ENCODE data around the gene PLGRKT. TPM values are rescaled to one million over a fixed set of nuclear protein-coding genes. Genes with fewer than 3 reads are reported as not detected.
"Not testable (repeated sequence)": the region's sequence is repeated elsewhere in the genome, so short reads cannot be mapped to it uniquely, and the experiment has no call there.

PLGRKT gene
- total and polyA plus RNA-seq, 4 donors: 4.1 to 11.3 (median 7.2) TPM

DNA sequence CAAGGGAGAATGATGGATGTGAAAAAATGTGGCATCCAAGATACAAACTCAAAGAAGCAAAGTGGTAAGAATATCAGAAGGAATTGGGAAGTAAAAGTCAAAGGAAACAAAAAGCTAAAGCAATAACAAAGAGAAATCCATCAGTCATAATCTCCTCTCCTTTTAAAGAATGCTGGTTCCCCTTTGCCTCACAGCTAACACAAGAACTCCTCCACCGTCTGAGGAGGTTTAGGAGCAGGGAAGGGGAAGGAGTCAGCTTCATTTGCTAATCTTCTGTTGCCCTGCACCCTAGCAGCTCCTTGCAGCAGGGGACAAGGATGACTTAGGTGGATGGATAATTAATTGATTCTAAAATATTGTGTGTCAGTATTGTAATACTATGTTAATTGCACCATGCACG lies 29.0 kb upstream of the PLGRKT start:
- no peaks in the 10 kb centered on the region for H3K4me1 ChIP-seq (ENCODE audit: control insufficient read depth in 4 of 4, insufficient read depth in 4 of 4, low read length in 3 of 4)
- H3K9me3 ChIP-seq (ENCODE audit: control insufficient read depth in 4 of 4, low read length in 3 of 4): no peaks in the 10 kb centered on the region
- WGBS: 85% methylated on average over 2 of the region's 2 CpGs
- no peak overlapping the region for H3K27ac ChIP-seq (ENCODE audit: low read depth in 1 of 2, low read length in 2 of 2)
- H3K36me3 ChIP-seq (ENCODE audit: control insufficient read depth in 4 of 4, insufficient read depth in 3 of 4, low read depth in 1 of 4, low read length in 3 of 4): peaks cover 0 to 22% (median 8%) of the 10 kb centered on the region in 4 donors
- H3K27me3 ChIP-seq (ENCODE audit: control insufficient read depth in 4 of 4, insufficient read depth in 4 of 4, low read length in 3 of 4): no peaks in the 10 kb centered on the region
- H3K9ac ChIP-seq (ENCODE audit: low read depth in 1 of 2, low read length in 2 of 2): no peak overlapping the region
- TF ChIP-seq EGR1 (IDR thresholded peaks at IDR 0.05; ENCODE audit: low read depth in 2 of 2) (no peak), TAF1 (conservative IDR thresholded peaks at IDR 0.05) (no peak), JUND (IDR thresholded peaks at IDR 0.05) (no peak), FOXA1 (IDR thresholded peaks at IDR 0.05) (no peak), YY1 (IDR thresholded peaks at IDR 0.05) (no peak), FOXA2 (IDR thresholded peaks at IDR 0.05) (no peak), RXRA (IDR thresholded peaks at IDR 0.05) (no peak), GABPA (IDR thresholded peaks at IDR 0.05 in 1 of 2, conservative IDR thresholded peaks at IDR 0.05 in 1 of 2) (no peak), HNF4G (IDR thresholded peaks at IDR 0.05) (no peak), NR2F2 (IDR thresholded peaks at IDR 0.05) (no peak)
- TF ChIP-seq, protein P1, sequence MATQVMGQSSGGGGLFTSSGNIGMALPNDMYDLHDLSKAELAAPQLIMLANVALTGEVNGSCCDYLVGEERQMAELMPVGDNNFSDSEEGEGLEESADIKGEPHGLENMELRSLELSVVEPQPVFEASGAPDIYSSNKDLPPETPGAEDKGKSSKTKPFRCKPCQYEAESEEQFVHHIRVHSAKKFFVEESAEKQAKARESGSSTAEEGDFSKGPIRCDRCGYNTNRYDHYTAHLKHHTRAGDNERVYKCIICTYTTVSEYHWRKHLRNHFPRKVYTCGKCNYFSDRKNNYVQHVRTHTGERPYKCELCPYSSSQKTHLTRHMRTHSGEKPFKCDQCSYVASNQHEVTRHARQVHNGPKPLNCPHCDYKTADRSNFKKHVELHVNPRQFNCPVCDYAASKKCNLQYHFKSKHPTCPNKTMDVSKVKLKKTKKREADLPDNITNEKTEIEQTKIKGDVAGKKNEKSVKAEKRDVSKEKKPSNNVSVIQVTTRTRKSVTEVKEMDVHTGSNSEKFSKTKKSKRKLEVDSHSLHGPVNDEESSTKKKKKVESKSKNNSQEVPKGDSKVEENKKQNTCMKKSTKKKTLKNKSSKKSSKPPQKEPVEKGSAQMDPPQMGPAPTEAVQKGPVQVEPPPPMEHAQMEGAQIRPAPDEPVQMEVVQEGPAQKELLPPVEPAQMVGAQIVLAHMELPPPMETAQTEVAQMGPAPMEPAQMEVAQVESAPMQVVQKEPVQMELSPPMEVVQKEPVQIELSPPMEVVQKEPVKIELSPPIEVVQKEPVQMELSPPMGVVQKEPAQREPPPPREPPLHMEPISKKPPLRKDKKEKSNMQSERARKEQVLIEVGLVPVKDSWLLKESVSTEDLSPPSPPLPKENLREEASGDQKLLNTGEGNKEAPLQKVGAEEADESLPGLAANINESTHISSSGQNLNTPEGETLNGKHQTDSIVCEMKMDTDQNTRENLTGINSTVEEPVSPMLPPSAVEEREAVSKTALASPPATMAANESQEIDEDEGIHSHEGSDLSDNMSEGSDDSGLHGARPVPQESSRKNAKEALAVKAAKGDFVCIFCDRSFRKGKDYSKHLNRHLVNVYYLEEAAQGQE (IDR thresholded peaks at IDR 0.05): no peak
- TF ChIP-seq, protein P2, sequence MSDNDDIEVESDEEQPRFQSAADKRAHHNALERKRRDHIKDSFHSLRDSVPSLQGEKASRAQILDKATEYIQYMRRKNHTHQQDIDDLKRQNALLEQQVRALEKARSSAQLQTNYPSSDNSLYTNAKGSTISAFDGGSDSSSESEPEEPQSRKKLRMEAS (IDR thresholded peaks at IDR 0.05): no peak
- TF ChIP-seq, protein P3, sequence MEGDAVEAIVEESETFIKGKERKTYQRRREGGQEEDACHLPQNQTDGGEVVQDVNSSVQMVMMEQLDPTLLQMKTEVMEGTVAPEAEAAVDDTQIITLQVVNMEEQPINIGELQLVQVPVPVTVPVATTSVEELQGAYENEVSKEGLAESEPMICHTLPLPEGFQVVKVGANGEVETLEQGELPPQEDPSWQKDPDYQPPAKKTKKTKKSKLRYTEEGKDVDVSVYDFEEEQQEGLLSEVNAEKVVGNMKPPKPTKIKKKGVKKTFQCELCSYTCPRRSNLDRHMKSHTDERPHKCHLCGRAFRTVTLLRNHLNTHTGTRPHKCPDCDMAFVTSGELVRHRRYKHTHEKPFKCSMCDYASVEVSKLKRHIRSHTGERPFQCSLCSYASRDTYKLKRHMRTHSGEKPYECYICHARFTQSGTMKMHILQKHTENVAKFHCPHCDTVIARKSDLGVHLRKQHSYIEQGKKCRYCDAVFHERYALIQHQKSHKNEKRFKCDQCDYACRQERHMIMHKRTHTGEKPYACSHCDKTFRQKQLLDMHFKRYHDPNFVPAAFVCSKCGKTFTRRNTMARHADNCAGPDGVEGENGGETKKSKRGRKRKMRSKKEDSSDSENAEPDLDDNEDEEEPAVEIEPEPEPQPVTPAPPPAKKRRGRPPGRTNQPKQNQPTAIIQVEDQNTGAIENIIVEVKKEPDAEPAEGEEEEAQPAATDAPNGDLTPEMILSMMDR (IDR thresholded peaks at IDR 0.05; ENCODE audit: low read depth, low read length, missing input control): no peak
- TF ChIP-seq, protein P4, sequence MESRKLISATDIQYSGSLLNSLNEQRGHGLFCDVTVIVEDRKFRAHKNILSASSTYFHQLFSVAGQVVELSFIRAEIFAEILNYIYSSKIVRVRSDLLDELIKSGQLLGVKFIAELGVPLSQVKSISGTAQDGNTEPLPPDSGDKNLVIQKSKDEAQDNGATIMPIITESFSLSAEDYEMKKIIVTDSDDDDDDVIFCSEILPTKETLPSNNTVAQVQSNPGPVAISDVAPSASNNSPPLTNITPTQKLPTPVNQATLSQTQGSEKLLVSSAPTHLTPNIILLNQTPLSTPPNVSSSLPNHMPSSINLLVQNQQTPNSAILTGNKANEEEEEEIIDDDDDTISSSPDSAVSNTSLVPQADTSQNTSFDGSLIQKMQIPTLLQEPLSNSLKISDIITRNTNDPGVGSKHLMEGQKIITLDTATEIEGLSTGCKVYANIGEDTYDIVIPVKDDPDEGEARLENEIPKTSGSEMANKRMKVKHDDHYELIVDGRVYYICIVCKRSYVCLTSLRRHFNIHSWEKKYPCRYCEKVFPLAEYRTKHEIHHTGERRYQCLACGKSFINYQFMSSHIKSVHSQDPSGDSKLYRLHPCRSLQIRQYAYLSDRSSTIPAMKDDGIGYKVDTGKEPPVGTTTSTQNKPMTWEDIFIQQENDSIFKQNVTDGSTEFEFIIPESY (IDR thresholded peaks at IDR 0.05): no peak
- DNase-seq (ENCODE audit: low spot score): no peak
- no peak overlapping the region for H3K4me3 ChIP-seq (ENCODE audit: low read depth in 1 of 3, low read length in 3 of 3)

DNA sequence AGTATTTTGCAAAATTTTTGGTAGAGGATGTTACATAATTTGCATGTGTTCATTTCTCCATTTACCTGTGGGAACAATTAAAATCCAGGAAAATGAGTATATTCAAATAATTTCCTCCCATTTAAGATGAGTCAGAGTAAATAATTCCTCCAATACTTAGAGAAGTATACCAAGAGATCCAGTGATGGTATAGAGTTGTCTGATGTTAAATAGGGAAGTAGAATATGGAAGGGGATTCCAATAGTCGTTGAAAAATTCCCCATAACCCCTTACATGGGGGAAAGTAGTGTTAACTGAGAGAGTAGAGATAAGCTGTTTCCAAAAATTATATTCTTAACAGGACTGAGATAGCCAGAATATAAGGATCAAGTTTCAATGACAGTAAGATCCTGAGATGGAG lies 28.3 kb upstream of the PLGRKT start:
- Histone ChIP-seq H3K4me1 (ENCODE audit: control insufficient read depth in 4 of 4, insufficient read depth in 4 of 4, low read length in 3 of 4) (no peaks in the 10 kb centered on the region), H3K9ac (ENCODE audit: low read depth in 1 of 2, low read length in 2 of 2) (no peak overlapping the region), H3K4me3 (ENCODE audit: low read depth in 1 of 3, low read length in 3 of 3) (no peak overlapping the region), H3K27me3 (ENCODE audit: control insufficient read depth in 4 of 4, insufficient read depth in 4 of 4, low read length in 3 of 4) (no peaks in the 10 kb centered on the region), H3K27ac (ENCODE audit: low read depth in 1 of 2, low read length in 2 of 2) (no peak overlapping the region), H3K36me3 (ENCODE audit: control insufficient read depth in 4 of 4, insufficient read depth in 3 of 4, low read depth in 1 of 4, low read length in 3 of 4) (peaks cover 0 to 22% (median 8%) of the 10 kb centered on the region in 4 donors), H3K9me3 (ENCODE audit: control insufficient read depth in 4 of 4, low read length in 3 of 4) (no peaks in the 10 kb centered on the region)
- DNase-seq (ENCODE audit: low spot score): no peak
- WGBS: 77% methylated on average over 1 of the region's 1 CpG
- no peak for TF ChIP-seq NR2F2 (IDR thresholded peaks at IDR 0.05)
- no peak for TF ChIP-seq SP1 (IDR thresholded peaks at IDR 0.05)
- TF ChIP-seq HNF4G (IDR thresholded peaks at IDR 0.05): no peak
- no peak for TF ChIP-seq YY1 (IDR thresholded peaks at IDR 0.05)

DNA sequence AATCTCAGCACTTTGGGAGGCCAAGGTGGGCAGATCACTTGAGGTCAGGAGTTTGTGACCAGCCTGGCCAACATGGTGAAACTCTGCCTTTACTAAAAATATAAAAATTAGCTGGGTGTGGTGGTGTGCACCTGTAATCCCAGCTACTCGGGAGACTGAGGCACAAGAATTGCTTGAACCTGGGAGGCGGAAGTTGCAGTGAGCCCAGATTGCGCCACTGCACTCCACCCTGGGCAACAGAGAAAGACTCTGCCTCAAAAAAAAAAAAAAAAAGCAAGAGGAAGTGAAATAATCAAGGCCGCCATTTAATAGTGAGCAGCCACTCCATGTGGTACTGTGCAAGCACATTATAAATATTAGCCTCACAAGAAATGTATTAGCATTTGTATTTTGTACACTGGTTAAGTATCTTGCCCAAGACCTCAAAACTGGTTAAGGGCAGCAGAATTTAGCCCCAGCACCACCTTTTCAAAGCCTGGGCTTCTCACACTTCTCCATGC lies 27.2 kb upstream of the PLGRKT start:
- WGBS: 87% methylated on average over 4 of the region's 4 CpGs
- peaks cover 0 to 22% (median 8%) of the 10 kb centered on the region in 4 donors for H3K36me3 ChIP-seq (ENCODE audit: control insufficient read depth in 4 of 4, insufficient read depth in 3 of 4, low read depth in 1 of 4, low read length in 3 of 4)
- H3K4me1 ChIP-seq (ENCODE audit: control insufficient read depth in 4 of 4, insufficient read depth in 4 of 4, low read length in 3 of 4); H3K27me3 ChIP-seq (ENCODE audit: control insufficient read depth in 4 of 4, insufficient read depth in 4 of 4, low read length in 3 of 4); DNase-seq (ENCODE audit: low spot score); H3K9me3 ChIP-seq (ENCODE audit: control insufficient read depth in 4 of 4, low read length in 3 of 4); H3K27ac ChIP-seq (ENCODE audit: low read depth in 1 of 2, low read length in 2 of 2); H3K4me3 ChIP-seq (ENCODE audit: low read depth in 1 of 3, low read length in 3 of 3); H3K9ac ChIP-seq (ENCODE audit: low read depth in 1 of 2, low read length in 2 of 2): not testable (repeated sequence)
